Bronchial epithelial cell (primary cell): Measurements from ENCODE around the gene PSPC1. TPM values are rescaled to one million over a fixed set of nuclear protein-coding genes. Genes with fewer than 3 reads are reported as not detected.

ENCODE experiments used
- DNase-seq: peaks from one replicate; pipeline ENCODE4 v3.0.0-alpha.2; 2010; ENCODE audit warnings: low read depth
- FAIRE-seq: peaks from 2 replicates; lab custom pipeline; 2011; peaks lifted over from hg19 to GRCh38; lab: Jason Lieb, UNC
- H3K27me3 ChIP-seq: 2 replicates; pipeline ENCODE4 v1.5.1; 2011; ENCODE audit warnings: low read length; ENCODE audit not compliant: control insufficient read depth, insufficient read depth
- H3K36me3 ChIP-seq: 2 replicates; pipeline ENCODE4 v1.5.1; 2011; ENCODE audit warnings: low read length; ENCODE audit not compliant: control insufficient read depth, insufficient read depth
- H3K4me3 ChIP-seq: 2 replicates; pipeline ENCODE4 v1.5.1; 2011; ENCODE audit warnings: mild to moderate bottlenecking, low read depth, low read length, control low read depth
- total RNA-seq: library from RNA; depleted of rRNA; stranded (reverse); fragments of >200 nt; gene quantifications from 2 replicates; pipeline ENCODE4 v1.2.1, GENCODE V29; 2014
- TF ChIP-seq, protein P1 (sequence below): IDR thresholded peaks from 2 replicates; pipeline ENCODE4 v1.5.1; 2011; ENCODE audit warnings: mild to moderate bottlenecking, moderate library complexity, low read length, control low read depth, inconsistent platforms; ENCODE audit not compliant: insufficient read depth, severe bottlenecking

The PSPC1 gene
- total RNA-seq, 1 donor from 2014 or later = 37.4 TPM

DNA sequence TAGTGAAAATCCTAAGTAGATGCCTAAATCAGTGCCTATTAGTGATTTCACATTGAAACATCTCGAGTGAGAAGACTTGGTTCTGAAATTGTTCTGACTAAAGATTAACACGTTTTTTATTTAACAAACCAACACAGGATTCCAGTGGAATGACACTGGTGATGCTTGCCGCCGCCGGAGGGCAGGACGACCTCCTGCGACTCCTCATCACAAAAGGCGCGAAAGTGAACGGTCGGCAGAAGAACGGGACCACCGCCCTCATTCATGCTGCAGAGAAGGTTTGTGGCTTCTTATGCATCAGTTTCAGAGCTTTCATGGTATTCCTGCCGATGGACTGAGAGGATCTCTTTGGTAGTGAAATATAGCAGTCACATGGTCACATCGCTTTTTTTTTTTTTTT lies 121.2 kb downstream of the PSPC1 start:
- Histone ChIP-seq H3K36me3 (peaks cover 16% of the 10 kb centered on the region), H3K4me3 (no peak overlapping the region), H3K27me3 (no peaks in the 10 kb centered on the region)
- TF ChIP-seq, protein P1, sequence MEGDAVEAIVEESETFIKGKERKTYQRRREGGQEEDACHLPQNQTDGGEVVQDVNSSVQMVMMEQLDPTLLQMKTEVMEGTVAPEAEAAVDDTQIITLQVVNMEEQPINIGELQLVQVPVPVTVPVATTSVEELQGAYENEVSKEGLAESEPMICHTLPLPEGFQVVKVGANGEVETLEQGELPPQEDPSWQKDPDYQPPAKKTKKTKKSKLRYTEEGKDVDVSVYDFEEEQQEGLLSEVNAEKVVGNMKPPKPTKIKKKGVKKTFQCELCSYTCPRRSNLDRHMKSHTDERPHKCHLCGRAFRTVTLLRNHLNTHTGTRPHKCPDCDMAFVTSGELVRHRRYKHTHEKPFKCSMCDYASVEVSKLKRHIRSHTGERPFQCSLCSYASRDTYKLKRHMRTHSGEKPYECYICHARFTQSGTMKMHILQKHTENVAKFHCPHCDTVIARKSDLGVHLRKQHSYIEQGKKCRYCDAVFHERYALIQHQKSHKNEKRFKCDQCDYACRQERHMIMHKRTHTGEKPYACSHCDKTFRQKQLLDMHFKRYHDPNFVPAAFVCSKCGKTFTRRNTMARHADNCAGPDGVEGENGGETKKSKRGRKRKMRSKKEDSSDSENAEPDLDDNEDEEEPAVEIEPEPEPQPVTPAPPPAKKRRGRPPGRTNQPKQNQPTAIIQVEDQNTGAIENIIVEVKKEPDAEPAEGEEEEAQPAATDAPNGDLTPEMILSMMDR = no peak
- no peak for DNase-seq
- no peak for FAIRE-seq

DNA sequence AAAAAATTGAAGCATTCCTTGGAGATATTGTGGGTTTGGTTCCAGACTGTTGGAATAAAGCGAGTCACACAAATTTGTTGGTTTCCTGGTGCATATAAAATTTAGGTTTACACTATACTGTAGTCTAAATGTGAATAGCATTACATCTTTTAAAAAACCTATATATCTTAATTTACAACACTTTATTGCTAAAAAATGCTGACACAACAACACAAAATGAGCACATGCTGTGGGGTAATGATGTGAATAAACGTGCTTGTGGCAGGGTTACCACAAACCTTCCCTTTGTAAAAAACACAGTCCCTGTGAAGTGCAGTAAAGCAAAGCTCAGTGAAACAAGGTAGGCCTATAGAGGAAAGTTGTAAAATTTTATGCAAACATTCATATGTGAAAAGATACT lies 121.6 kb downstream of the PSPC1 start:
- peaks cover 16% of the 10 kb centered on the region for H3K36me3 ChIP-seq
- TF ChIP-seq, protein P1 = no peak
- no peak overlapping the region for H3K4me3 ChIP-seq
- no peak for DNase-seq
- FAIRE-seq = no peak
- no peaks in the 10 kb centered on the region for H3K27me3 ChIP-seq

GRCh38 chr13:19658831-19659230 lies 123.9 kb downstream of the PSPC1 start:
- H3K36me3 ChIP-seq = peaks cover 13% of the 10 kb centered on the region

GRCh38 chr13:19657872-19658591 lies 124.7 kb downstream of the PSPC1 start:
- FAIRE-seq = no peak
- TF ChIP-seq, protein P1 = no peak

More at GRCh38 chr13:19658831-19659230, 123.9 kb downstream of the PSPC1 start:
- Histone ChIP-seq H3K27me3 (no peaks in the 10 kb centered on the region), H3K4me3 (no peak overlapping the region)
- TF ChIP-seq, protein P1 = no peak
- no peak for DNase-seq
- no peak for FAIRE-seq

More at GRCh38 chr13:19657872-19658591, 124.7 kb downstream of the PSPC1 start:
- DNase-seq = no peak
- H3K27me3 ChIP-seq = no peaks in the 10 kb centered on the region
- H3K4me3 ChIP-seq = no peak overlapping the region
- H3K36me3 ChIP-seq = peaks cover 6% of the 10 kb centered on the region

Other genes with a start within 250 kb of the PSPC1 start
- gene TPTE2, start 221.4 kb downstream of the PSPC1 start, total RNA-seq = not detected in 2 replicates
- gene MPHOSPH8, start 149.3 kb downstream of the PSPC1 start, total RNA-seq = 9.7 and 18.7 TPM in 2 replicates
- 11.1 and 12.4 TPM in 2 replicates for gene ZMYM5, start 80.7 kb upstream of the PSPC1 start, total RNA-seq
- gene ZMYM2, start 175.8 kb upstream of the PSPC1 start, total RNA-seq = 61.1 and 71.2 TPM in 2 replicates